ENCODE results near the gene PADI1. TPM values are rescaled to one million over a fixed set of nuclear protein-coding genes. Genes with fewer than 3 reads are reported as not detected.

PADI1 gene
- total RNA-seq, 1 donor from 2014 or later = not detected

DNA sequence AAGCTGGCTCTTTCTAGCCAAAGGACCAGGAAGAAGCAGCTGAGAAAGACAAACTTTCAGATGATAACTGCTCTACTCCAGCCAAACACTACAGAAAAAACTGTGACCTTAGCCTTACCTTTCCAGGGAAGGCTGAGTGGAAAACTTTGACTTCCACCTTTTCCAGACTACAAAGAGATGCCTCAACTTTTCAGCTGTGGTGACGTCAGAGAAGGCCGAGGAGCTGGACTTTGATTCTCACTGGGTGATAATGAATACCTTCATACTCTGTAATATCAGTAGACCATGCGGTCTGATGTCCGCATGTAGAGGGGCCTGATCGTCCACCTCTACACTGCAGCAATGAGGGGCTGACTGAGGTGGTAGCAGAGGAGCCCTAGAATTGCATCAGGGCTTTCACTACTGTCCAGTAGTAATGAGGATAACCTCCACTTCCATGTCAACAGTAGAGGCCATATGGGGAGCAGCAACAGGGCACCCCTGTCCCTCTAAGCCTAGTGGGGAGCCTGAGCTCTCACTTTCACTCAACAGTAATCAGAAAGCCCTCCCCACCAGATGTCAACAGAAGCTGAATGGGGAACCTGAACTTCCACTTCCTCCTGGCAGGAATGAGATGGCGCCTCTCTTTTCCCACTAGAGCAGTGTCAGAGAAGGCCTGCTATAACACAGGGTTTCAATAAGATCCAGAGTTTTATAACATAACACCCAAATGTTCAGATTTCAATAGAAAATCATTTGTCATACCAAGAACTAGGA, 28.4 kb upstream of the PADI1 start:
- Mint-ChIP-seq H3K36me3 (no peaks in the 10 kb centered on the region), H3K4me3 (no peak overlapping the region), H3K27ac (no peak overlapping the region), H3K27me3 (ENCODE audit: low read depth) (peaks cover 2% of the 10 kb centered on the region), H3K9me3 (peaks cover 37% of the 10 kb centered on the region), H3K4me1 (peaks cover 2% of the 10 kb centered on the region)
- TF ChIP-seq, protein P1, sequence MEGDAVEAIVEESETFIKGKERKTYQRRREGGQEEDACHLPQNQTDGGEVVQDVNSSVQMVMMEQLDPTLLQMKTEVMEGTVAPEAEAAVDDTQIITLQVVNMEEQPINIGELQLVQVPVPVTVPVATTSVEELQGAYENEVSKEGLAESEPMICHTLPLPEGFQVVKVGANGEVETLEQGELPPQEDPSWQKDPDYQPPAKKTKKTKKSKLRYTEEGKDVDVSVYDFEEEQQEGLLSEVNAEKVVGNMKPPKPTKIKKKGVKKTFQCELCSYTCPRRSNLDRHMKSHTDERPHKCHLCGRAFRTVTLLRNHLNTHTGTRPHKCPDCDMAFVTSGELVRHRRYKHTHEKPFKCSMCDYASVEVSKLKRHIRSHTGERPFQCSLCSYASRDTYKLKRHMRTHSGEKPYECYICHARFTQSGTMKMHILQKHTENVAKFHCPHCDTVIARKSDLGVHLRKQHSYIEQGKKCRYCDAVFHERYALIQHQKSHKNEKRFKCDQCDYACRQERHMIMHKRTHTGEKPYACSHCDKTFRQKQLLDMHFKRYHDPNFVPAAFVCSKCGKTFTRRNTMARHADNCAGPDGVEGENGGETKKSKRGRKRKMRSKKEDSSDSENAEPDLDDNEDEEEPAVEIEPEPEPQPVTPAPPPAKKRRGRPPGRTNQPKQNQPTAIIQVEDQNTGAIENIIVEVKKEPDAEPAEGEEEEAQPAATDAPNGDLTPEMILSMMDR (IDR thresholded peaks at IDR 0.05; ENCODE audit: unreplicated experiment) = no peak
- no peak for DNase-seq (ENCODE audit: low spot score in 2 of 2, unreplicated experiment in 2 of 2)

DNA sequence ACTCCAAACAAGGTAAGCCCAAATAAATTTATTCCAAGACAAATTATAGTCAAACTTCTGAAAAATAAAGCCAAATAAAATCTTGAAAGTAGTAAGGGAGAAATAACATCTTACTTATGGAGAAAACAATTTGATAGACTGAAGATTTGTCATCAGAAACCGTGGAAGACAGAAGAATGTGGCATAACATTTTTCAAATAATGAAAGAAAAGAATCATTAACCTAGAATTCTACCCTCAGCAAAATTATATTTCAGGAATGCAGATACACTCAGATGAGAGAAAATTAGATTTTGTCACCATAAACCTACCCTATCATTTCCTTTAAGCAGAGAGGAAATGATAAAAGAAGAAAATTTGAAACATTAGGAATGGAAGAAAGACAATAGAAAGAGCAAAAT, 27.3 kb upstream of the PADI1 start:
- H3K27ac Mint-ChIP-seq = no peak overlapping the region
- no peak for DNase-seq (ENCODE audit: low spot score in 2 of 2, unreplicated experiment in 2 of 2)
- H3K4me3 Mint-ChIP-seq = no peak overlapping the region
- no peaks in the 10 kb centered on the region for H3K4me1 Mint-ChIP-seq
- H3K36me3 Mint-ChIP-seq = no peaks in the 10 kb centered on the region
- H3K9me3 Mint-ChIP-seq = peaks cover 37% of the 10 kb centered on the region
- TF ChIP-seq, protein P1 (IDR thresholded peaks at IDR 0.05; ENCODE audit: unreplicated experiment) = no peak
- peaks cover 2% of the 10 kb centered on the region for H3K27me3 Mint-ChIP-seq (ENCODE audit: low read depth)

- no peak for DNase-seq (ENCODE audit: low spot score in 2 of 2, unreplicated experiment in 2 of 2)
- H3K27me3 Mint-ChIP-seq (ENCODE audit: low read depth) = peaks cover 2% of the 10 kb centered on the region
- H3K4me1 Mint-ChIP-seq = peaks cover 2% of the 10 kb centered on the region
- no peaks in the 10 kb centered on the region for H3K36me3 Mint-ChIP-seq
- H3K9me3 Mint-ChIP-seq = peaks cover 19% of the 10 kb centered on the region
- TF ChIP-seq, protein P1 (IDR thresholded peaks at IDR 0.05; ENCODE audit: unreplicated experiment) = no peak
- H3K27ac Mint-ChIP-seq = no peak overlapping the region
- no peak overlapping the region for H3K4me3 Mint-ChIP-seq
These were observed 23.0 kb upstream of the PADI1 start for GRCh38 chr1:17181781-17182464.

DNA sequence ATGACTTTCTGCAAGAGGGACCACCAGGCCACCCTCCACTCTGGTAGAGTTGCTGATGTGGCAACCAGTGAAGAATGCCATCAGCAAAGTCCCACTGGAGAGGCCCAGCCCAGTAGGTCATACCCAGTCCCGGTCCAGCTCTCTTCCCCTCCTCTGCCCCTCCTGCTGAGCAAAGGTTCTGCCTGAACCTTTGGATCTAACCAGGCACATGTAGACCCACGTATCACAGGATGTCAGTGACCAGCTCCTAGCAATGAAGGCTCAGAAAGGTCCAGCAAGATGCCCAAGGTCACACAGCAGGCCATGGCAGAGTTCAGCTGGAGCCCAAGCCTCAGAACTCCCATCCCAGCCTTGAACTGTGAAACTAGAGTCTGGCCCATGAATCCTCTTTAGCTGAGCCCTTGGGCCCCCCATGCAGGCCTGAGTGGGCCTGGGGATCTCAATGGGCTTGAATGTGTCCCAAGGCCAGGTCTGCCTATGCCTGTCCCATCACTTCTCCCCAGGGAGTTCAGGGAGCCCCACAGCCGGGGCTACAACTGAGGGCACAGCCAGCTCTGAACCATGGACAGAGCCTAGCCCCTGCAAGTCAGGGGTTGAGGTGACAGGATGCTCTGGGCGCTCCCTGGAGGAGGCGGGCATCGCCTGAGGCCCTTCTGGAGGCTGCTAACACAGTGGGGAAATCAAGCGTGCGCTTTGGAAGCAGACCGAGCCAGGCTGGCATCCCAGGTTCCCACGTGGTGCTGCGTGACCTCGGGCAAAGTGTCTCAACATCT, 21.4 kb upstream of the PADI1 start:
- Mint-ChIP-seq H3K4me3 (no peak overlapping the region), H3K4me1 (peaks cover 2% of the 10 kb centered on the region), H3K27me3 (ENCODE audit: low read depth) (peaks cover 2% of the 10 kb centered on the region), H3K27ac (no peak overlapping the region), H3K9me3 (peaks cover 11% of the 10 kb centered on the region), H3K36me3 (no peaks in the 10 kb centered on the region)
- TF ChIP-seq, protein P1 (IDR thresholded peaks at IDR 0.05; ENCODE audit: unreplicated experiment) = no peak
- DNase-seq (ENCODE audit: low spot score in 2 of 2, unreplicated experiment in 2 of 2) = no peak

DNA sequence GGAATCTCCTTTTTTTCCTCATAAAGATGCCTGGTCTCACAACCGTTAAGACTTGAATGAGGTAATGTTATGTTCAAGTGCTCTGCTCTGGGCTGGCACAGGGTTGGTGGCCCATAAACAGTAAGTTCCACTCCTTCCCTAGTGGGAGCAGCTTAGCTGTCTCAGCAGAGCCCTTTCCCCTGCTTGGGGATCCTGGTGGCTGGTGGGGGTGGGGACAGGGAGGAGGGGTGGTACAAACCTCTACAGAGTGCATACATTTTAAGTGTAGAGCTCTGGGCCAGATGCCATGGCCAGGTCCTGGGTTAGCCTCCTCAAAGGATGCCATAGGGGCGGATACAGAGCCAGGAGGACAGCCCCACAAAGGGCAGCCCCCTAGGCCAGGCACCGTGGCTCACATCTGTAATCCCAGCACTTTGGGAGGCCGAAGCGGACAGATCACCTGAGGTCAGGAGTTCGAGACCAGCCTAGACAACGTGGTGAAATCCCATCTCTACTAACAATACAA, 20.7 kb upstream of the PADI1 start:
- H3K4me1 Mint-ChIP-seq = peaks cover 2% of the 10 kb centered on the region
- TF ChIP-seq, protein P1 (IDR thresholded peaks at IDR 0.05; ENCODE audit: unreplicated experiment) = no peak
- DNase-seq (ENCODE audit: low spot score in 2 of 2, unreplicated experiment in 2 of 2) = no peak
- no peaks in the 10 kb centered on the region for H3K36me3 Mint-ChIP-seq
- no peak overlapping the region for H3K4me3 Mint-ChIP-seq
- H3K9me3 Mint-ChIP-seq = peaks cover 13% of the 10 kb centered on the region
- peaks cover 1% of the 10 kb centered on the region for H3K27me3 Mint-ChIP-seq (ENCODE audit: low read depth)
- H3K27ac Mint-ChIP-seq = no peak overlapping the region
